GM21423 (cell line): Measurements from ENCODE around the gene KCTD13.
"Not testable (repeated sequence)": the region's sequence is repeated elsewhere in the genome, so short reads cannot be mapped to it uniquely, and the experiment has no call there.

Experiments
- ATAC-seq: cut with Tn5 transposase; IDR thresholded peaks from one replicate; pipeline ENCODE4 v1.9.1; 2021; ENCODE audit warnings: mild to moderate bottlenecking, moderate library complexity; ENCODE audit not compliant: unreplicated experiment

Gene KCTD13

DNA sequence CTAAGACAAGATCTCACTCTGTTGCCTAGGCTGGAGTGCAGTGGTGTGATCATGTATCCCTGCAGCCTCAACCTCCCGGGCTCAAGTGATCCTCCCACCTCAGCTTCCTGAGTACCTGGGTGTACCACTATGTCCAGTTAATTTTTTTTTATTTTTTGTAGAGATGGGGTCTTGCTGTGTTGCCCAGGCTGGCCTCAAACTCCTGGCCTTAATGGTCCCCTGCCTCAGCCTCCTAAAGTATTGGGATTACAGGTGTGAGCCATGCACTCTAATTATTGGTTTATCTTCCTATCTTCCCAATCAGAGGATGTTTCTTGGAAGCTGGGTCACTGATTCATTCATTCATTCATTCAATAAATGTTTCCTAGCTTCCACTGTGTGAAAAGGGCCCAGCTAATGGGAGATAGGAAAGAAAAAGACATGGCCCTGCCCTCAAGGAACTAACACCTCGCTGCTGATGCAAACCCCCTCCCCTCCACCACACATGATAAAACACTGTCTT, 17.3 kb downstream of the KCTD13 start:
- no peak for ATAC-seq

DNA sequence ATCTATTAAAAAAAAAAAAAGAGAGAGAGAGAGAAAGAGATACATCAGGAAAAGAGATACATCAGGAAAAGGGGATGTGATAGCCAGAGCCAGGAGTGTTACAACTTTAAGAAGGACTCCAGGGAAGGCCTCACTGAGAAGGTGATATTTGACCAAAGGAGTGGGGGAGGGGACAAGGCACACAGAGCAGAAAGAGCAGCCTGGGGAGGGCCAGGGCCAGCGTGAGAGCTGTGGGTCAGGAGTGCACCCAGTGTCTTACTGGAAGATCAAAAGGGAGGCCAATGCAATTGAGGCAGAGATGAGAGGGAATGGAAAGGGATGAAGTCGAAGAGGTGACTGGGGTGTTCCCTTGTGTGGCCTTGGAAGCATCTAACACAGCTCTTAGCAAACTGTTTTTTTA, 18.1 kb downstream of the KCTD13 start:
- no peak for ATAC-seq

DNA sequence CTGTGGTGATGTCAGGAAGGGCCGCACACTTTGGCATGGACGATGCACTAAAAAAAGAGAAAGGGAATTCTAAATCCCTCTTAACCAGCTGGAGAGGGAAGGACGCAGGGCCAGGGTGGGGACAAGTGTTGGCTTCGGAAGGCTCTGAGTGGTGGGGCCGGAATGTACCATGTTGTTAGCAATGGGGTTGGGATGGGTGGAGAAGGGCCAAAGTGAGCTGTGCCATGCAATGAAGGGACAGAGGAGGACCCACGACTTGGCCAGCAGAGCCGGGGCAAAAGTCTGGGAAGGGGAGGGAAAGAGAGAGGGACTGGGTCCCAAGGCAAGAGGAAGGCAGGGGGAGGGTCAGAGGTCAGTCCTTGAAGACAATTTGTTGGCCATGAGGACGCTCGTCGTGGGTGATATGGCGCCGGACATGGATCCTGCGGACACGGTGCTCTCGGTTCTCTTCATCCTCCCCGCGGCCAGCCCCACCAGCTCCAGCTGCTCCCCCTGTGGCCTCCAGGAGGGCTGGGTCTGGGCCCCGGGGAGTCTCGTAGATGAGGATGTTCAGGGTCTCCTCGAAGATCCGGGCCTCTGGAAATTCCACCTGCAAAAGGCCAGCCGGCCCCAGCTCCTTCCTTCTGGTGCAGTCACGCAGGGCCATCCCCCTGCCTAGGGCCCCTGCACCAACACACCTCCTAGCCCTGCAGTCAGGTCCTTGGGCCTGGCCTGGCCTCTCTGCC, 19.3 kb downstream of the KCTD13 start:
- no peak for ATAC-seq

DNA sequence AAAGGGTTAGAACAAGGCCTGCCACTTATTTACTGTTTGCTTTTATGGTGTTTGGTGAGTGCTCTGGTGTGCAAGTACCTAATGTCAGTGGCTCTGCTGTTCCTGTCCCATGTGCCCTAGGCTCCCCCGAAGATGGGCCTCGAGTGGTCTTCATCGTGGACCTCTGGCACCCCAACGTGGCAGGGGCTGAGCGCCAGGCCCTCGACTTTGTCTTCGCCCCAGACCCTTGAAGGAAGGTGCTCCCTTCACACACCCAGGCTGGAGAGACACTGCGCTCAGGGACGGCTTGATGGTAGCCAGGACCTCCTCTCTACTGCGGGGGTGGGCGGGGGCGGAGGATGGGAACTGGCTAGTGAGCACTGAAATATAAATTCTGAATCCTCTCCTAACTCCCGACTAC, 20.4 kb downstream of the KCTD13 start:
- ATAC-seq = no peak

DNA sequence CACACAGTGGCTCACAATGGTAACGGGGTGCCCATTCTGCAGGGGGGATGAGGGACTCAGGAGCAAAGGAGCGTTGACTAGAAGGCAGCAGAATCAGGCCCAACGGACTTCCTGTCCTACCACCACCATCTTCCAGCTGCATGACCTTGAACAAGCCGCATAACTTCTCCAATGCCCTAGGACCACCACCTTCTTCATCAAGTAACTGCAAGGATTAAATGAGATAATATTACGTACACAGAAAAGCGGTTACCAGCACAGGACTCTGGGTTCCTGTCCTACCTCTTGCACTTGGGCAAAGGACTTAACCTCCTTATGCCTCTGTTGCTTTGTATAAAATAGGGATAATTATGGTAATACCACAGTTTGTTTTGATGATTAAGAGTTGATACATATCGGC, 21.1 kb downstream of the KCTD13 start:
- no peak for ATAC-seq

DNA sequence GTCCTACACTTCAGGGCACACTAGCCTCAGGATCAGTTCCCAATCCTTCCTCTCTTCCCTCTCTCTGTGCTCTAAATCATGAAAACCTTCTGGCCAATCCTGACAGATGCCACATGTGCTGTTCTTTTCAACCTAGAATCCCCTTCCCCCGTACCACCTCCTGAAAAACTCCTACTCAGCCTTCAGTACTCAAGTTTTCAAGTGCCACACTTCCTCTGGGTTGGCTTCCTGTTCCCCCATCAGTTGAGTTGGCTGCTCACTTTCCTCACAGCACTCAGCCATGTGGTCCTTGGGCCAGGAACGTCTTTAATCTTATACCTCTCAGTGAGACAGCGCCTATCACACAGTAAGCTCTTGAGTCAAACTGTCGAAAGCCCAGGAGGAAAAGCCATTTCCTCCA, 22.4 kb downstream of the KCTD13 start:
- no peak for ATAC-seq

DNA sequence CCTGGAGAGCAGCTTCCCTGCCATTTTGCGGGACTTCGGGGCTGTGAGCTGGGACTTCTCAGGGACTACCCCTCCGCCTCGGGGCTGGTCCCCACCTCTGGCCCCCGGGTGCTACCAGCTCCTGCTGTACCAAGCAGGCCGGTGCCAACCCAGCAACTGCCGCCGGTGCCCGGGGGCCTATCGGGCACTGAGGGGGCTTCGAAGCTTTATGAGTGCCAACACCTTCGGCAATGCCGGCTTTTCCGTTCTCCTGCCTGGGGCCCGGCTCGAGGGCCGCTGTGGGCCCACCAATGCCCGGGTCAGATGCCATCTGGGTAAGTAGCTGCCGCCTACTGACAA, 24.4 kb downstream of the KCTD13 start:
- ATAC-seq = no peak

DNA sequence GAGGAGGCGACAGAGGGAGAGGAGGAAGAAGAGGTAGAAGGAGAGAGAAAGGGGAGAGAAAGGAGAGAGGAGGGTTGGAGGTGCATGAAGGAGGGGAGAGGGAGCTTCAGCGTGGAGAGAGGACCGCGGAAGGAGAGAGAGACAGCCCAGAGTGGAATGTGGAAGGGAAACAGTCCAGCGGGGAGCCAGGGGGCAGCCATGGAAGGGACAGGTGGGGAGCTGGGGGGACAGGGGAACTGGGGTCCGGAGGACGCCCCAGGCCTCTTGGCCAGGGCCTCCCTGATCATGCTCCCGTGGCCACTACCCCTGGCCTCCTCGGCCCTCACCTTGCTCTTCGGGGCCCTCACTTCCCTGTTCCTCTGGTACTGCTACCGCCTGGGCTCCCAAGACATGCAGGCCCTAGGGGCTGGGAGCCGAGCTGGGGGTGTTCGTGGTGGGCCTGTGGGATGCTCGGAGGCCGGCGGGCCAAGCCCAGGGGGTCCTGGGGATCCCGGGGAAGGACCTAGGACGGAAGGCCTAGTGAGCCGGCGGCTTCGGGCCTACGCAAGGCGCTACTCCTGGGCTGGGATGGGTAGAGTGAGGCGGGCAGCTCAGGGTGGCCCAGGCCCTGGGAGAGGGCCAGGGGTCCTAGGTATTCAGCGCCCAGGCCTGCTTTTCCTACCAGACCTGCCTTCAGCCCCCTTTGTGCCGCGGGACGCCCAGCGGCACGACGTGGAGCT, 25.0 kb downstream of the KCTD13 start:
- ATAC-seq = no peak

DNA sequence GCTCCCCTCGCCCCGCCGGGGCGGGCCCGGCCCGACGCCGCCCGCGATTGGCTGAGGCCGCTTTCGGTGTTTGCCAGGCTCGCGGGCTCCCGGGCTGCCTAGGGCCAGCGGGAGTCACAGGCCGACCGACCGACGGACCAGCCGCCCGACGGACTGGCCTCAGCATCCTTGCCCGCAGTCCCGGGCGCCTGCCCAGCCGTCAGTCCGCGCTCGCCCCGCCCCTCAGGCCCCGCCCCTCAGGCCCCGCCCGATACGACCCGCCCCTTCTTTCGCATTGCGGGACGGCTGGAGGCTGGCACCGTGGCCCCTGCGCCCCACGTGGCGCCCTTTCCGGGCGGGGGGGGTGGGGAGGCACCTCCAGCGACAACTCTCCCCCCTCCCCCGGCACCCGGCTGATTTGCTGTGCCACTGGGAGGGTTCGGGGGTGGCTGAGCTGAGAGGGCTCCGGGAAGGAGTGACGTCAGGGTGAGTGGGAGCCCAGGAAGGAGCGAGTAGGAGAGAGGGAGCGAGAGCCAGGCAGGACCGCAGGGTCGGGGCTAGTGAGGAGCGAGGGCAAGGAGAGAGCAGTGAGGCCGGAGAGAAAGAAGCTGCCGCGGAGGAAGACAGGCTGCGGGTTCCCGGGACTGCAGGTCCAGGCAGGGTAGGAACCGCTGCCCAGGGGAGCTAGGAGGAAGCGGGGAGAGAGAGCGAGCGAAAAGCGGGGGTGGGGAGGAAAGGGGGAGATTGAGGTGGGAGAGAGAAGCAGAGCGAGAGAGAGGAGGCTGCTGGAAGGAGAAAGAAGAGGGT, 25.7 kb downstream of the KCTD13 start, which contains the start of gene ASPHD1:
ASPHD1 (plus strand) TSS at position 387 of the 786 bp plus-strand sequence. CDS start 484 bp downstream, outside the sequence.
- ATAC-seq = no peak

DNA sequence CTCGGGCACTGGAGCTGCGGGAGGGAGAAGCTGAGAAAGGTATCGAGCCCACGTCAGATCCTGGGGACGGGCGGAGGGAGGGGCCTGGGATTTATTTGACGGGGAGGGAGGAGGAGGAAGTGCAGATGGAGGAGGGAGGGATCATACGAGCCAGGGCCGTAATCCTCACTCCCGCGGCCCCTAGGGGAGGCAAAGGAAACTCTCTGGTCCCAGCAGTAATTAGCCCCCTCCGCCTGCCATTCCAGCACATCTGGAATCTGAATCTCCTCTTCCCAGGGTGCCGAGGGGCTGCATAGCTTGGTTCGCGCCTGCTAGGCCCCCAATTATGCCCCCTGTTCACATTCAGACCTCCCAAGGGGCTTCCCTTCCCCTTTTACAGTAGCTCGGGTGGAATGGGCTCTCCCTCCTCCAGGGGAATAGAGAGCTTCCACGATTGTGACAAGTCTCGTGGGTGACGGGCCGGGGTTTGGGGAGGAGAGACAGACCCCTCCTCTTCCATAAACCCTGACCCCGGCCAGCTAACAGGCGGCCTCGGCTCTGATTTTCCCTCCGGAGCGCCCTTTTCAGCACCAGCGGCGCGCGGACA, 26.4 kb downstream of the KCTD13 start, which contains the start of gene SEZ6L2:
SEZ6L2 (minus strand) TSS at position 35 of the 586 bp plus-strand sequence. CDS start 531 bp downstream, outside the sequence.
- ATAC-seq = no peak

DNA sequence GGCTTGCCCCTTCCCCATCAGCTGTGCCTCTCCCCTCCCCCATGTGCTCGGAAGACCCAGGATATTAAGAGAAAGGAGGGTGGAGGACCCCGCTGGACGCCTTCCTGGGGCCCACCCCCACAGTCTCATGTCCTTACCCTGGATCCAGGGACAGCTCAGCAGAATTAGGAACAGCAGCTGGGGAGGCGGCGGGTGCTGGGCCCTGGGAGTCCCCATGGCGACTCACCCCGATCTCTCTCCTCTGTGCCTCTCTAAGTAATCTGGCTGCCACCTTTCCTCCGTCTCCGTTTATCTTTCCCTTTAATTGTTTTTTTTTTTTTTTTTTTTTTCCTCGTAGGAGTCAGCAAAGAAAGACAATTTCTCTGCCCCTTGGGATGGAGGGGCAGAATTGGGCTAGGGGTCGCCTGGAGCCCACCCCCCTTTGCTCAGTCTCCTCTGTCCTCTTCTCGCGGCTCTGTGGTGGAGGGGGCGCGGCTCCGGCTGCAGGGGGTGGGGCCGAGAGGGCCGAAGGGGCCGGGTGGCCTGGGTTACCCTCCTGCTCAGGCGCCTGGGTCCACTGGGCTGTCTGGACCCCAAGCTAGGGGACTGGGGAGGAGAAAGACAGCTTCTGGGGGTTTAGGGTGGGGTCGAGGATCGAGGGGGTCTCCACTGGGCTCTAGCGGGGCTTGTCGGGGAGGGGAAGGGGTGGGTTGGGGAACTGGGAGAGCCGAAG, 27.1 kb downstream of the KCTD13 start:
- ATAC-seq = no peak

DNA sequence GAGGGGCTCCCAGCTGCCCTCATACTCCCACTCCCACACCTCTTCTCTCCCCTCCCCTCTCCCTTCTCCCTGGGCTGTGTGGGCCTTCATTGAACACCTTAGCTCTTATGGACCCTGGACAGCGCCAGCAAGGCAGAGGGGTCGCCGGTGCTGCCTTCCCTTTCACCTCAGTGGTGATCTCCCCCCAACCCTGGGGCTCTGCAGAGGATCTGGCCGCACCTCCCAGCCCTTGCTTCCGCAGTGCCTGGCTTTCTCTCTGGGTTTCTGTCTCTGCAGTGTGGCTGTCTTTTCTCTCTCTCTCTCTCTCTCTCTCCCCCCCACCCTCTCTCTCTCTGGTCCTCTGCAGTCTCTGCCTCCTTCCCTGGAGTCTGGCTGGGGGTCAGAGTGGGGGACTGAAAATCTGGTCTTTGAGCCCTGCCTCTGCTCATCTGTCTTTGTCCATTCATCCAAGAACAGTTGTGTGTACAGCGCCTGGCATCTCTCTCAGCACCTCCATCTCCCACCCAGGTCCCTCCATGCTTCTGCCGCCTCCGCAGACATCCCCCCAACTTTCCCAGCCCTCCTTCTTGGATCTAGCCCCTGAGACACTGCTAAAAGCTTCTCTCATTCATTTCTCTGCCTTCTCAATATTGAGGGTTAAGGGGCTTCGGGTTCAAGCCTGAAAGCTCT, 27.8 kb downstream of the KCTD13 start:
- no peak for ATAC-seq

DNA sequence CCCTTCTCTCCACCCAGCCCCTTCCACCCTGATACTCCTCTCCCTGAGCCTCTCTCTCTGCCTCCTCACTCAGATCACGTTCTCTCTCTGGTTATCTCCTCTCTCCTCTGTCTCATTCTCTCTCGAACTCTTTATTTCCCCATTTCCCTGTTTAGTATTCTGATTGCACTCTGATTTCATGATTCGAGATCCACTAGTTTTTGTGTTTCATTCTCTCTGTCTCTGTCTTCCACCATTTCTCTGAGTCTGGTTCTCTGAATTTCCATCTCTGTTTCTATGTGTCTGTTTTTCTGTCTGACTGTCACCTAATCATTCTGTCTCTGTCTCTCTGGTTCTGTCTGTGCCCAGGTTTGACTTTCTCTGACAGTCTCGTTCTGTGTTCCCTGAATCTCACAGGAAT, 28.7 kb downstream of the KCTD13 start:
- ATAC-seq = no peak

DNA sequence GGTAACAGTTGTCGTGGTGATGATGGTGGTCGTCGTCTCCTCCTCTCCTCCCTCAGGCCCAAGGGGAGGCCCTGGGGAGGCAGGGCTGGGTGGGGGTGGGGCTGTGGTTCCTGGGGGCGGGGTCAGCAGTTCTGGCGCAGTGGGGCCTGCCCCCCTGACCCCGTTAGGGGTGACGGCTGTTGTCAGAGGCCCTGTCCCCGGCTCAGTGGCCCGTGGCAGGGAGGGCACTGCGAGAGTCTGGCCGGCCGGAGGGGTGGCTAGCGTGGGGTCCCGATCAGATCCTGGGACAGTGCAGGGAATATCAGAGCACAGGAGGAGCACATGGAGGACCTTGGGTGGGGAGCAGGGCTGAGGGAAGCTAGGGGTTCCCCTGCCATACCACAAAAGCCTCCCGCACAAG, 29.2 kb downstream of the KCTD13 start:
- ATAC-seq = no peak

DNA sequence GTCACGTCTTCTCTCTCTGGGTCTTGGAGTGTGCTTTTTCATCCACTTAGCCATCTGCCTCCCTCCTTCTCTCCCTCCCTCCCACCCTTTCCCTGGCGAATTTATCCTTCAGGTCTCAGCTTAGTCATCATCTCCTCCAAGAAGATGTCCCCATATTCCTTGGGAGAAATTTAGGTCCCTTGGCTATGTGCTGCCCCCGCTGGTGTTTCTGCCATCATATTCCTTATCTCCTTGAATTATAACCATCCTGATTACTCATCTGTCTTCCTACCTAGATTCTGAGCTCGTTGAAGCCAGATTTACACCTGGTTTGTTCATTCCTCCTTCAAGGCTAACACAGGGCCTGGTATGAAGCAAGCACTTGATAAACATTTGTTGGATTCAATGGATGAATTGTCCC, 31.7 kb downstream of the KCTD13 start:
- no peak for ATAC-seq

DNA sequence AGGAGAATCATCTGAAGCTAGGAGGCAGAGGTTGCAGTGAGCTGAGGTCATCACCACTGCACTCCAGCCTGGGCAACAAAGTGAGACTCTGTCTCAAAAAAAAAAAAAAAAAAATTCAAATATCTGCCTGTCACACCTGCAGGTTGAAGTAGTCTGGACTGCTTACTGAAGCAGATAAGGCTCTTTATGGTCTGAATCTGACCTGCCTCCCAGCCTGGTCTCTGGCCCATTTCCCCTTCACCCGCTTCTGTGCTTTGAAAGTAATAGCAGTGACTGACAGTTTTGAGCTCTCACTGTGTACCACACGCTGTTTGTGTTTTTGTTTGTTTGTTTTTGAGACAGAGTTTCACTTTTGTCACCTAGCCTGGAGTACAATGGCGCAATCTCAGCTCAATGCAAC, 32.5 kb downstream of the KCTD13 start:
- ATAC-seq = no peak

DNA sequence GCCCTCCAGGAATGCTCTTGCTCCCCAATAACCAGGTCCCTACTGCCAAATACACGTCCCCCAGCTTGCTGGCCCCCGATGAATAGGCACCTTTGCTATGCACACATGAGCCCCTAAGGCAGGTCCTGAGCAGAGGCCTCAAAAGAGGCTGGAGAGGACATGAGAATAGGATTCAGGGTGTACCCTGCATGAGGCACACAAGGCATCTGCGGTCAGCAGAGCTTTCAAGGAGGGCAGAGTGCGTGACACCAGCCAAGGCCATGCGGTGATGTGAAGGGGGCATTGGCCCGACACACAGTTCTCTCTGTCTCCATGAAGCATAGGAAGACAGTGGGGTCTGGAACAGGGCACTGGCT, 33.6 kb downstream of the KCTD13 start:
- no peak for ATAC-seq

DNA sequence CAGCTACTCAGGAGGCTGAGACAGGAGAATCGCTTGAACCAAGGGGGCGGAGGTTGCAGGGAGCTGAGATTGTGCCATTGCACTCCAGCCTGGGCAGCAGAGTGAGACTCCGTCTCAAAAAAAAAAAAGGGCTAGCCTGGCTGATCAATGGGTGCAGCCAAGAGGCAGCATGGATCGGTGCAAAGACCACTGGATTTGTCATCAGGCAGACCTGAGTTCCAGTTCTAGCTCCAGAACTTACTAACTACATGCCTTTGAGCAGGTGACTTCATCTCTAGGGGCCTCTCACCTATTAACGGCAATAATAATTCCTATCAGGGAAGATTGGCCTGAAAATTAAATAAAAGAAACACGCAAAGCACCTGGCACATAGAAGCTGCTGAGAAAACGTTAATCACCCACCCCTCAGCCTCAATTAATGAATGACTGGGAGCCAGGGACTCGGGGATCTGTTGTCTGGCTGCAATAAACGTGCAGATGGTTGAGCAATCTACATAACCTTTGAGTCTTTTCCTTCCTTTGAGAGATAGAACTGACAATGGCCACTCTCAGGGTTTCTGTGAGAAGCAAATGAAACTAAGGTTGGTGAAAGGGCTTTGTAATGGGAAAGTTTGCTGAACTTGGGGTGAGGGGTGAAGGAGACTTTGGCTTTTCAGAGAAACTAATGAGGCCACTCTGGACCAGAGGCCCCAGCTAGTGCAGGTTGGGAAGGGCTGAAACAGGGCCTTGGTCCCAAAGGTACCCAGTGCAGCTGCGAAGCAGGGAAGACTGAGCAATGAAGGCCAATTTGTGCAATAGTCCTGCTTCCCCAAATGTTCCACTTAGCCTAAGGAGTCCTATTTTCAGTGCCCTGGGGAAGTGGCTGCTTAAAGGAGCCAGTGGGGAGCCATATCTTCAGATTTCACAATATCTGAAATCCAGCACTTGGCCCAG, 34.2 kb downstream of the KCTD13 start:
- ATAC-seq = no peak

DNA sequence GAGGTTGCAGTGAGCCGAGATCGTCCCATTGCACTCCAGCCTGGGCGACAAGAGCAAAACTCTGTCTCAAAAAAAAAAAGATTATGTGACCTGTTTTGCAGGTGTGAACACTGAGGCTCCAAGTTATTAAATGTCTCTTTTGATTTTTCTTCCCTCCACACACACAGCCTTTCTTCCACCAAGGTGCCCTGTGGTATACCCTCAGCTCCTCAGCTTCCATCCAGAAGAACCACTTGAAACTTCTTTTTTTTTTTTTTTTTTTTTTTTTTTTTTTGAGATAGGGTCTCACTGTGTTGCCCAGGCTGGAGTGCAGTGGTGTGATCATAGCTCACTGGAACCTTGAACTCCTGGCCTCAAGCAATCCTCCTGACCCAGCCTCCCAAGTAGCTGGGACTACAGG, 36.7 kb downstream of the KCTD13 start:
- not testable (repeated sequence) for ATAC-seq
